Measurements from ENCODE around the gene CNTD1.
"Not testable (repeated sequence)": the region's sequence is repeated elsewhere in the genome, so short reads cannot be mapped to it uniquely, and the experiment has no call there.

CNTD1 gene

DNA sequence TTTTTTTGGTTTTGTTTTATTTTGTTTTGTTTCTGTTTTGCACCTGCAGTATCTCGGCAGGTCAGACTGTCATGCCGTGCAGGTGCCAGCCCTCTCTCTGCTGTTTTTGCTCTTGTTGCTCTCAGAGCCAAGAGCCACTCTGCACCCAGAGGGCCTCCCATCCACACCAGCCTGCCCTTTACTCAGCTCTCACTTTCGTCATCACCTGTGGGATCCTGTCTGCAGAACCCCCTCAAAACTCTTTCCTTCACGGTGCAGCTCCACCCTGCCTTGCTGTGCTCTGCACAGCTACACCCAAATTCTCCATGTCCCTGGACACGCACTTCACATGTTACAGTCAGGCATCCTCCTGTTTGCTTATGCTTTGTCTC lies 54.9 kb downstream of the CNTD1 start:
- Mint-ChIP-seq H3K4me3 (no peak overlapping the region), H3K9me3 (no peaks in the 10 kb centered on the region), H3K4me1 (peaks cover 29% of the 10 kb centered on the region), H3K27ac (peak overlapping the region; percentile 20 to 46 (median 34)), H3K36me3 (ENCODE audit: low read depth) (no peaks in the 10 kb centered on the region), H3K27me3 (ENCODE audit: low read depth) (no peaks in the 10 kb centered on the region)
- TF ChIP-seq, protein P1, sequence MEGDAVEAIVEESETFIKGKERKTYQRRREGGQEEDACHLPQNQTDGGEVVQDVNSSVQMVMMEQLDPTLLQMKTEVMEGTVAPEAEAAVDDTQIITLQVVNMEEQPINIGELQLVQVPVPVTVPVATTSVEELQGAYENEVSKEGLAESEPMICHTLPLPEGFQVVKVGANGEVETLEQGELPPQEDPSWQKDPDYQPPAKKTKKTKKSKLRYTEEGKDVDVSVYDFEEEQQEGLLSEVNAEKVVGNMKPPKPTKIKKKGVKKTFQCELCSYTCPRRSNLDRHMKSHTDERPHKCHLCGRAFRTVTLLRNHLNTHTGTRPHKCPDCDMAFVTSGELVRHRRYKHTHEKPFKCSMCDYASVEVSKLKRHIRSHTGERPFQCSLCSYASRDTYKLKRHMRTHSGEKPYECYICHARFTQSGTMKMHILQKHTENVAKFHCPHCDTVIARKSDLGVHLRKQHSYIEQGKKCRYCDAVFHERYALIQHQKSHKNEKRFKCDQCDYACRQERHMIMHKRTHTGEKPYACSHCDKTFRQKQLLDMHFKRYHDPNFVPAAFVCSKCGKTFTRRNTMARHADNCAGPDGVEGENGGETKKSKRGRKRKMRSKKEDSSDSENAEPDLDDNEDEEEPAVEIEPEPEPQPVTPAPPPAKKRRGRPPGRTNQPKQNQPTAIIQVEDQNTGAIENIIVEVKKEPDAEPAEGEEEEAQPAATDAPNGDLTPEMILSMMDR (IDR thresholded peaks at IDR 0.05; ENCODE audit: unreplicated experiment in 3 of 3), result no peak

DNA sequence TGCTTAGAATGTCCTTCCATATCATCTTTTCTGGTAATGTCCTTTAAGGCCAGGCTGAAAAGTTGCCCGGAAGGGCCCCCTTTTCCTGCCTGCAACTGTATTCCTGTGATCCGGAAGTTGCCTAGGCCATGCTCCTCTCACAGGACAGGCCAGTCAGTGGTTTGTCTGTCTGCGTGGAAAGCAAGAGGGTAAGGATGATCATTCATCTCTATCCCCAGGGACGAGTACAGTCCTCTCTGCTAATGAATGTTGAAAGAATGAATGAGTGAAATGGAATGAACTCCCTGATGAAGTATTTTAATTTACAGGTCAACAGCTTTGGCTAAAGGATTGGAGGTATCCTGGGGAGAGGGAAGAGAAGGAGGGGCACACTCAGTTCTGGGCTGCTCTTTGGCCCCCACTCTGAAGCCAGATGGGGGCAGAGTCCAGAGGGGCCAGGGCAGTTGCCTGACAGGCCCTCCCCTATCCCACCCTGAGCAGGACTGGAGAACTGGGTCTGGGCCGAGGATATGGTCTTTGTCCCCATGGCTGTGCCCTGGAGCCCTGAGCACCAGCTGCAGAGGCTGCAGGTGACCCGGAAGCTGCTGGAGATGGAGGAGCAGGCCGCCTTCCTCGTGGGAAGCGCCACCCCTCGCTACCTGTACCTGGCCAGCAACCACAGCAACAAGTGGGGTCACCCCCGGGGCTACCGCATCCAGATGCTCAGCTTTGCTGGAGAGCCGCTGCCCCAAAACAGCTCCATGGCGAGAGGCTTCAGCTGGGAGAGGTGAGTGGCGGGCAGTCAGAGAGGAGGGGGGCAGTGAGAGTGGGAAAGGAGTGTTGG lies 55.5 kb downstream of the CNTD1 start:
- H3K27me3 Mint-ChIP-seq (ENCODE audit: low read depth), result no peaks in the 10 kb centered on the region
- TF ChIP-seq, protein P1 (IDR thresholded peaks at IDR 0.05; ENCODE audit: unreplicated experiment in 3 of 3), result no peak
- H3K27ac Mint-ChIP-seq, result peak overlapping the region in 2 of 3 experiments; percentile 20 to 34
- H3K4me3 Mint-ChIP-seq, result no peak overlapping the region
- peaks cover 29% of the 10 kb centered on the region for H3K4me1 Mint-ChIP-seq
- no peaks in the 10 kb centered on the region for H3K9me3 Mint-ChIP-seq
- no peaks in the 10 kb centered on the region for H3K36me3 Mint-ChIP-seq (ENCODE audit: low read depth)

GRCh38 chr17:42855048-42855596 lies 56.5 kb downstream of the CNTD1 start:
- TF ChIP-seq, protein P1 (IDR thresholded peaks at IDR 0.05; ENCODE audit: unreplicated experiment in 3 of 3), result no peak
- H3K36me3 Mint-ChIP-seq (ENCODE audit: low read depth), result no peaks in the 10 kb centered on the region
- H3K27ac Mint-ChIP-seq, result no peak overlapping the region
- peaks cover 27% of the 10 kb centered on the region for H3K4me1 Mint-ChIP-seq
- no peaks in the 10 kb centered on the region for H3K9me3 Mint-ChIP-seq
- no peak overlapping the region for H3K4me3 Mint-ChIP-seq
- H3K27me3 Mint-ChIP-seq (ENCODE audit: low read depth), result no peaks in the 10 kb centered on the region

GRCh38 chr17:42856093-42856492 lies 57.4 kb downstream of the CNTD1 start:
- H3K27ac Mint-ChIP-seq; H3K36me3 Mint-ChIP-seq (ENCODE audit: low read depth); H3K9me3 Mint-ChIP-seq; H3K4me3 Mint-ChIP-seq; H3K27me3 Mint-ChIP-seq (ENCODE audit: low read depth): not testable (repeated sequence)
- H3K4me1 Mint-ChIP-seq, result peaks cover 17% of the 10 kb centered on the region

DNA sequence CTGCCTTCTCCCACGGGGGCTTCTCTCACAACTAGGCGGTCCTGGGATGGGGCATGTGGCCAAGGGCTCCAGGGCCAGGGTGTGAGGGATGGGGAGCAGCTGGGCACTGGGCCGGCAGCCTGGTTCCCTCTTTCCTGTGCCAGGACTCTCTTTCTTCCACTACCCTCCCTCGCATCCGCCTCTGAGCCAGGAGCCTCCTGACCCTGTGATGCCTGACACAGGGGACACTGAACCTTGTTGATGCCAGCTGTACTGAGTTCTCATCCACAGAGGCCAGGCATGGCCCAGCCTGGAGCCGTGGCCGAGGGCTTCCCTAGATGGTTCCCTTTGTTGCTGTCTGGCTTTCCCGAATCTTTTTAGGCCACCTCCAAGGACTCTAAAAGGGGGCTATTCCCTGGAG lies 57.9 kb downstream of the CNTD1 start:
- H3K36me3 Mint-ChIP-seq (ENCODE audit: low read depth); H3K4me3 Mint-ChIP-seq; H3K27me3 Mint-ChIP-seq (ENCODE audit: low read depth); H3K9me3 Mint-ChIP-seq; H3K27ac Mint-ChIP-seq: not testable (repeated sequence)
- peaks cover 15% of the 10 kb centered on the region for H3K4me1 Mint-ChIP-seq

DNA sequence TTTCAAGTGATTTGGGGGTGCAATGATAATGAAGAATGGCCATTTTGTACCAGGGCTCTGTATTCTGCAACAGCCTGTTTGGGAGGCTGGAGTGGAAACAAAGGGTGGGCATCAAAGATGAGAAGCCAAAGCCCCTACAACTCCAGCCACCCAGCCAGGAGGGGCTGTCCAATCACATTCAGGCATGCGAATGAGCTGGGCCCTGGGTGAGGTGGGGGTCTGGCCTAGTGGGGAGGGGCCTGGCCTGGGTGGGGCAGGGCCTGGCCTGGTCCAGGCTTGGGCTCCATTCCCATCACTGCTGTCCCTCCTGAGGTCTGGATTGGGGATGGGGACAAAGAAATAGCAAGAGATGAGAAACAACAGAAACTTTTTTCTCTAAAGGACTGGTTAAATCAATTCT lies 58.7 kb downstream of the CNTD1 start:
- peaks cover 15% of the 10 kb centered on the region for H3K4me1 Mint-ChIP-seq
- TF ChIP-seq, protein P1 (IDR thresholded peaks at IDR 0.05; ENCODE audit: unreplicated experiment in 3 of 3), result no peak
- no peak overlapping the region for H3K27ac Mint-ChIP-seq
- H3K4me3 Mint-ChIP-seq, result no peak overlapping the region
- no peaks in the 10 kb centered on the region for H3K27me3 Mint-ChIP-seq (ENCODE audit: low read depth)
- no peaks in the 10 kb centered on the region for H3K36me3 Mint-ChIP-seq (ENCODE audit: low read depth)
- no peaks in the 10 kb centered on the region for H3K9me3 Mint-ChIP-seq

Data from nephron (organoid).